ENCODE data around the gene SPEF2. TPM values are rescaled to one million over a fixed set of nuclear protein-coding genes. Genes with fewer than 3 reads are reported as not detected.

Gene SPEF2
- total and polyA plus RNA-seq, 4 donors, result 0.42 to 4.5 (median 2.1) TPM

- TF ChIP-seq JUND (IDR thresholded peaks at IDR 0.05), result no peak
- TF ChIP-seq FOXA1 (IDR thresholded peaks at IDR 0.05), result no peak
- TF ChIP-seq MAX (IDR thresholded peaks at IDR 0.05), result no peak
- TF ChIP-seq YY1 (IDR thresholded peaks at IDR 0.05), result no peak
Observed at GRCh38 chr5:35803191-35803651, 185.6 kb downstream of the SPEF2 start (continued).

GRCh38 chr5:35804201-35804653 lies 186.6 kb downstream of the SPEF2 start:
- no peak overlapping the region for H3K9ac ChIP-seq (ENCODE audit: low read depth in 1 of 2, low read length in 2 of 2)
- H3K27me3 ChIP-seq (ENCODE audit: control insufficient read depth in 4 of 4, insufficient read depth in 4 of 4, low read length in 3 of 4), result no peaks in the 10 kb centered on the region
- H3K9me3 ChIP-seq (ENCODE audit: control insufficient read depth in 4 of 4, low read length in 3 of 4), result no peaks in the 10 kb centered on the region
- no peak overlapping the region for H3K4me3 ChIP-seq (ENCODE audit: low read depth in 1 of 3, low read length in 3 of 3)
- H3K4me1 ChIP-seq (ENCODE audit: control insufficient read depth in 4 of 4, insufficient read depth in 4 of 4, low read length in 3 of 4), result no peaks in the 10 kb centered on the region
- TF ChIP-seq GABPA (IDR thresholded peaks at IDR 0.05 in 1 of 2, conservative IDR thresholded peaks at IDR 0.05 in 1 of 2) (no peak), MAX (IDR thresholded peaks at IDR 0.05) (no peak), HNF4A (conservative IDR thresholded peaks at IDR 0.05) (no peak), REST (IDR thresholded peaks at IDR 0.05) (no peak), NR2F2 (IDR thresholded peaks at IDR 0.05) (no peak), RAD21 (IDR thresholded peaks at IDR 0.05) (no peak), FOXA1 (IDR thresholded peaks at IDR 0.05) (no peak)
- WGBS, result 67% methylated on average over 1 of the region's 1 CpG
- no peaks in the 10 kb centered on the region for H3K36me3 ChIP-seq (ENCODE audit: control insufficient read depth in 4 of 4, insufficient read depth in 3 of 4, low read depth in 1 of 4, low read length in 3 of 4)
- DNase-seq (ENCODE audit: low spot score), result no peak
- H3K27ac ChIP-seq (ENCODE audit: low read depth in 1 of 2, low read length in 2 of 2), result no peak overlapping the region

DNA sequence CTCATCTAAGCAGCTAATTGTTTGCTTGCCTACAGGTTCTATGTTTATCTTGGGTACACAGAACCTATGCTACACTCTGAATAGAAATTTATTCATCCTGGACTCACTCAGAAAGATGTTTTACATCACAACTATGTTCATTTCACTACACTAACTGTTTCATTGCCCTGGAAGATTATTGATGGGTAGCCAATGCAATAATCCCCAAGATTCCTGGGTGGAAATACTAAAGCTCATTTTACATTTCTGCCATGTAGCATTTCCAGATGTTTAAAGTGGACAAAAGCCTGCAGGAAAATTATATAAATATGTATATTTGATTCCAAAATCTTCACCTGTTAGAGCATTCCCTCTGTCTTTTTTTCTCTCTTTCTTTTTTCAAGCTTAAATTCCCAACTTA lies 187.2 kb downstream of the SPEF2 start:
- Histone ChIP-seq H3K9me3 (ENCODE audit: control insufficient read depth in 4 of 4, low read length in 3 of 4) (no peaks in the 10 kb centered on the region), H3K27ac (ENCODE audit: low read depth in 1 of 2, low read length in 2 of 2) (no peak overlapping the region), H3K36me3 (ENCODE audit: control insufficient read depth in 4 of 4, insufficient read depth in 3 of 4, low read depth in 1 of 4, low read length in 3 of 4) (no peaks in the 10 kb centered on the region), H3K27me3 (ENCODE audit: control insufficient read depth in 4 of 4, insufficient read depth in 4 of 4, low read length in 3 of 4) (no peaks in the 10 kb centered on the region), H3K4me3 (ENCODE audit: low read depth in 1 of 3, low read length in 3 of 3) (no peak overlapping the region), H3K9ac (ENCODE audit: low read depth in 1 of 2, low read length in 2 of 2) (no peak overlapping the region), H3K4me1 (ENCODE audit: control insufficient read depth in 4 of 4, insufficient read depth in 4 of 4, low read length in 3 of 4) (no peaks in the 10 kb centered on the region)
- no peak for TF ChIP-seq EGR1 (IDR thresholded peaks at IDR 0.05; ENCODE audit: low read depth in 2 of 2)
- TF ChIP-seq TAF1 (conservative IDR thresholded peaks at IDR 0.05), result no peak
- no peak for TF ChIP-seq HNF4A (conservative IDR thresholded peaks at IDR 0.05)
- TF ChIP-seq RAD21 (IDR thresholded peaks at IDR 0.05), result no peak
- no peak for TF ChIP-seq NR2F2 (IDR thresholded peaks at IDR 0.05)
- TF ChIP-seq MAX (IDR thresholded peaks at IDR 0.05), result no peak
- TF ChIP-seq RXRA (IDR thresholded peaks at IDR 0.05), result no peak
- TF ChIP-seq SP1 (IDR thresholded peaks at IDR 0.05), result no peak
- TF ChIP-seq REST (IDR thresholded peaks at IDR 0.05), result no peak
- no peak for TF ChIP-seq YY1 (IDR thresholded peaks at IDR 0.05)
- no peak for TF ChIP-seq ZBTB33 (IDR thresholded peaks at IDR 0.05)
- TF ChIP-seq, protein P1, sequence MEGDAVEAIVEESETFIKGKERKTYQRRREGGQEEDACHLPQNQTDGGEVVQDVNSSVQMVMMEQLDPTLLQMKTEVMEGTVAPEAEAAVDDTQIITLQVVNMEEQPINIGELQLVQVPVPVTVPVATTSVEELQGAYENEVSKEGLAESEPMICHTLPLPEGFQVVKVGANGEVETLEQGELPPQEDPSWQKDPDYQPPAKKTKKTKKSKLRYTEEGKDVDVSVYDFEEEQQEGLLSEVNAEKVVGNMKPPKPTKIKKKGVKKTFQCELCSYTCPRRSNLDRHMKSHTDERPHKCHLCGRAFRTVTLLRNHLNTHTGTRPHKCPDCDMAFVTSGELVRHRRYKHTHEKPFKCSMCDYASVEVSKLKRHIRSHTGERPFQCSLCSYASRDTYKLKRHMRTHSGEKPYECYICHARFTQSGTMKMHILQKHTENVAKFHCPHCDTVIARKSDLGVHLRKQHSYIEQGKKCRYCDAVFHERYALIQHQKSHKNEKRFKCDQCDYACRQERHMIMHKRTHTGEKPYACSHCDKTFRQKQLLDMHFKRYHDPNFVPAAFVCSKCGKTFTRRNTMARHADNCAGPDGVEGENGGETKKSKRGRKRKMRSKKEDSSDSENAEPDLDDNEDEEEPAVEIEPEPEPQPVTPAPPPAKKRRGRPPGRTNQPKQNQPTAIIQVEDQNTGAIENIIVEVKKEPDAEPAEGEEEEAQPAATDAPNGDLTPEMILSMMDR (IDR thresholded peaks at IDR 0.05; ENCODE audit: low read depth, low read length, missing input control), result no peak
- TF ChIP-seq, protein P2, sequence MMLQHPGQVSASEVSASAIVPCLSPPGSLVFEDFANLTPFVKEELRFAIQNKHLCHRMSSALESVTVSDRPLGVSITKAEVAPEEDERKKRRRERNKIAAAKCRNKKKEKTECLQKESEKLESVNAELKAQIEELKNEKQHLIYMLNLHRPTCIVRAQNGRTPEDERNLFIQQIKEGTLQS (IDR thresholded peaks at IDR 0.05), result no peak
- TF ChIP-seq GABPA (IDR thresholded peaks at IDR 0.05 in 1 of 2, conservative IDR thresholded peaks at IDR 0.05 in 1 of 2), result no peak
- no peak for DNase-seq (ENCODE audit: low spot score)

Measured in liver (tissue), 9 donors.